Fibroblast of the aortic adventitia (primary cell): Measurements from ENCODE around the gene KRT28. TPM values are rescaled to one million over a fixed set of nuclear protein-coding genes. Genes with fewer than 3 reads are reported as not detected.
A peak's percentile ranks its signal among the peaks of the same experiment; 100 is the strongest.

ENCODE experiments used
- DNase-seq: peaks from one replicate; pipeline ENCODE4 v3.0.0-alpha.2; 2010; ENCODE audit warnings: low read depth
- H3K4me3 ChIP-seq: 2 replicates; pipeline ENCODE4 v1.5.1; 2011; ENCODE audit warnings: low read depth, mild to moderate bottlenecking, control low read depth, low read length, moderate library complexity
- CTCF ChIP-seq: IDR thresholded peaks from 2 replicates; pipeline ENCODE4 v1.5.1; 2011; ENCODE audit warnings: mild to moderate bottlenecking, low read length, control low read depth, inconsistent platforms; ENCODE audit not compliant: insufficient read depth
- total RNA-seq: library from RNA; depleted of rRNA; stranded (reverse); fragments of >200 nt; gene quantifications from 2 replicates; pipeline ENCODE4 v1.2.3, GENCODE V29; 2012; ENCODE audit warnings: low replicate concordance

KRT28 gene
- total RNA-seq, 1 donor: not detected

- H3K4me3 ChIP-seq: no peak overlapping the region
- DNase-seq: no peak
- no peak for TF ChIP-seq CTCF
Measured at GRCh38 chr17:40839194-40839593, 39.4 kb upstream of the KRT28 start.

GRCh38 chr17:40836020-40836419 is 36.3 kb upstream of the KRT28 start:
- TF ChIP-seq CTCF: no peak
- no peak for DNase-seq
- H3K4me3 ChIP-seq: no peak overlapping the region

GRCh38 chr17:40833882-40834281 is 34.1 kb upstream of the KRT28 start:
- no peak for DNase-seq
- TF ChIP-seq CTCF: no peak
- H3K4me3 ChIP-seq: no peak overlapping the region

GRCh38 chr17:40832840-40833239 is 33.1 kb upstream of the KRT28 start:
- no peak overlapping the region for H3K4me3 ChIP-seq
- TF ChIP-seq CTCF: no peak
- no peak for DNase-seq

GRCh38 chr17:40830085-40830776 is 30.5 kb upstream of the KRT28 start:
- DNase-seq: no peak
- H3K4me3 ChIP-seq: no peak overlapping the region
- no peak for TF ChIP-seq CTCF

- no peak overlapping the region for H3K4me3 ChIP-seq
- no peak for TF ChIP-seq CTCF
- peak; percentile 76 for DNase-seq
Measured at GRCh38 chr17:40828454-40829044, 28.8 kb upstream of the KRT28 start.
